ENCODE measurements around the gene NLRP12.

The NLRP12 gene

DNA sequence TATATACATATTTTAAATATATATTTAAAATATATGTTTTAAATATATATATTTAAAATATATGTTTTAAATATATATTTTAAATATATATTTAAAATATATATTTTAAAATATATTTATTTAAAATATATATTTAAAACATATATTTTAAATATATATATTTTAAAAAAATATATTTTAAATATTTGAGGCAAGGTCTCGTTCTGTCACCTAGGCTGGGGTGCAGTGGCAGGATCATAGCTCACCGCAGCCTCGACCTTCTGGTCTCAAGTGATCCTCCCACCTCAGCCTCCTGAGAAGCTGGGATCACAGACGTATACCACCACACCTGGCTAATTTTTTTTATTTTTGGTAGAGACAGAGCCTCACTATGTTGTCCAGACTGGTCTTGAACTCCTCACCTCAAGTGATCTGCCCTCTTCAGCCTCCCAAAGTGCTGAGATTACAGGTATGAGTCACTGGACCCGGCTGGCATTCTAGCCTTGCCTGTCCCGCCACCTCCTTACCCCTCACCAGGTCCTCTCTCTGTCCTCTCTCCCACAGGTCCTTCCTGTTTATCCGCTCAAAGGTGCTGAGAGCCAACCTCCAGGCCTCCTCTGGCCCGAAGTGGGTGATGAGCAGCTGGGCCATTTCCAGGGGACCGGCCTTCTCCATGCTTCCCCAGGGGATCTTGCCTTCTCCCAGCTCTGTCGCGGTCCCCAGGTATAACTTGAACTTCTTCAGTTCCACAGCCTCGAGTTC lies 564 bp downstream of the NLRP12 start:
- peak overlapping the region; percentile 4 for H2AFZ ChIP-seq (ENCODE audit: low read length)
- no peak overlapping the region for H2BK120ac ChIP-seq (ENCODE audit: low read depth, low read length)
- no peak overlapping the region for H3K14ac ChIP-seq (ENCODE audit: low read length)
- H3K79me1 ChIP-seq (ENCODE audit: low read depth, low read length), result no peaks in the 10 kb centered on the region
- no peak overlapping the region for H3K4me2 ChIP-seq (ENCODE audit: insufficient read depth, low read length, poor library complexity, severe bottlenecking)
- no peak for DNase-seq (ENCODE audit: low spot score)
- H3K27me3 ChIP-seq (ENCODE audit: control insufficient read depth in 3 of 3, insufficient read depth in 3 of 3, low read depth in 1 of 3, low read length in 3 of 3), result no peaks in the 10 kb centered on the region
- H2BK5ac ChIP-seq (ENCODE audit: low read length), result no peak overlapping the region
- H3K4ac ChIP-seq (ENCODE audit: low read length), result no peak overlapping the region
- no peaks in the 10 kb centered on the region for H3K9me3 ChIP-seq (replicated peaks in 1 of 2; ENCODE audit: control insufficient read depth in 2 of 2, insufficient read depth in 1 of 2, low read depth in 1 of 2, low read length in 2 of 2)
- WGBS, 2 donors (ENCODE audit: extremely low coverage in 2 of 2, insufficient read length in 2 of 2, insufficient replicate concordance in 1 of 2), result no CpG with 5 or more reads among the region's 12 CpGs
- no peaks in the 10 kb centered on the region for H3K4me1 ChIP-seq (ENCODE audit: control insufficient read depth in 2 of 2, insufficient read depth in 1 of 2, low read depth in 1 of 2, low read length in 2 of 2)
- H3K18ac ChIP-seq (ENCODE audit: low read length), result peak overlapping the region; percentile 81
- H2AK5ac ChIP-seq (ENCODE audit: low read depth, low read length), result peak overlapping the region; percentile 74
- H3K23ac ChIP-seq (ENCODE audit: low read depth, low read length, poor library complexity), result no peak overlapping the region
- no peak overlapping the region for H4K8ac ChIP-seq (ENCODE audit: low read depth, low read length)
- H3K27ac ChIP-seq (replicated peaks; ENCODE audit: low read length), result no peak overlapping the region
- H2BK15ac ChIP-seq (ENCODE audit: low read length), result no peak overlapping the region
- H3K36me3 ChIP-seq (replicated peaks in 1 of 2; ENCODE audit: control insufficient read depth in 2 of 2, insufficient read depth in 2 of 2, low read length in 2 of 2), result no peaks in the 10 kb centered on the region
- peak overlapping the region; percentile 75 for H2BK12ac ChIP-seq (ENCODE audit: low read length)
- no peak overlapping the region for H3K4me3 ChIP-seq (ENCODE audit: low read length in 2 of 2)
- no peak overlapping the region for H4K91ac ChIP-seq (ENCODE audit: low read depth, low read length, poor library complexity)
- H3K9ac ChIP-seq (ENCODE audit: low read depth, low read length, poor library complexity), result no peak overlapping the region

- Histone ChIP-seq H2BK15ac (ENCODE audit: low read length) (no peak overlapping the region), H2BK120ac (ENCODE audit: low read depth, low read length) (no peak overlapping the region), H3K36me3 (replicated peaks in 1 of 2; ENCODE audit: control insufficient read depth in 2 of 2, insufficient read depth in 2 of 2, low read length in 2 of 2) (no peaks in the 10 kb centered on the region), H2BK12ac (ENCODE audit: low read length) (no peak overlapping the region), H2BK5ac (ENCODE audit: low read length) (no peak overlapping the region), H3K18ac (ENCODE audit: low read length) (no peak overlapping the region), H2AK5ac (ENCODE audit: low read depth, low read length) (no peak overlapping the region), H3K4me2 (ENCODE audit: insufficient read depth, low read length, poor library complexity, severe bottlenecking) (no peak overlapping the region), H3K27me3 (ENCODE audit: control insufficient read depth in 3 of 3, insufficient read depth in 3 of 3, low read depth in 1 of 3, low read length in 3 of 3) (no peaks in the 10 kb centered on the region), H3K9ac (ENCODE audit: low read depth, low read length, poor library complexity) (no peak overlapping the region), H3K9me3 (replicated peaks in 1 of 2; ENCODE audit: control insufficient read depth in 2 of 2, insufficient read depth in 1 of 2, low read depth in 1 of 2, low read length in 2 of 2) (no peaks in the 10 kb centered on the region), H4K91ac (ENCODE audit: low read depth, low read length, poor library complexity) (no peak overlapping the region), H2AFZ (ENCODE audit: low read length) (no peak overlapping the region), H4K8ac (ENCODE audit: low read depth, low read length) (no peak overlapping the region), H3K23ac (ENCODE audit: low read depth, low read length, poor library complexity) (no peak overlapping the region), H3K27ac (replicated peaks; ENCODE audit: low read length) (no peak overlapping the region), H3K4me3 (ENCODE audit: low read length in 2 of 2) (no peak overlapping the region), H3K4ac (ENCODE audit: low read length) (no peak overlapping the region), H3K79me1 (ENCODE audit: low read depth, low read length) (no peaks in the 10 kb centered on the region), H3K14ac (ENCODE audit: low read length) (no peak overlapping the region), H3K4me1 (ENCODE audit: control insufficient read depth in 2 of 2, insufficient read depth in 1 of 2, low read depth in 1 of 2, low read length in 2 of 2) (no peaks in the 10 kb centered on the region)
- no peak for DNase-seq (ENCODE audit: low spot score)
- WGBS, 2 donors (ENCODE audit: extremely low coverage in 2 of 2, insufficient read length in 2 of 2, insufficient replicate concordance in 1 of 2), result no CpG with 5 or more reads among the region's 5 CpGs
Measured at GRCh38 chr19:53819861-53820260, 4.3 kb downstream of the NLRP12 start.

DNA sequence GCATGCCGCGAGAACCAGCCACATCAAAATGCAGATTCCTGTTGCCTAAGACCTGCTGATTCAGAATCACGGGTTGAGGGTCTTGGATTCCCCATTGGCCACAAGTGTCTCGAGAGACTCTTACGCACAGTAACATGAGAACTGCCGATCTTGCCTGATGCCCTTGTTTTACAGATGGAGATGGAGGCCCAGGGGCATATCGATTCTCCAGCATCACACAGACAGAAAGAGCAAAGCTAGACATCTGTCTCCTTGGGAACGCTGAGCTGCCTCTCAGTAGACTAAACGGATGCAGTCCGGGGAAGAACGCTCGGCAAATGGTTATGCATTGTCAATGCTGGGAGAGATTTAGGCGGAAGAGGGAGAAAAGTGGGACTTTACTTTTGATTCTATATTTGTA lies 5.4 kb downstream of the NLRP12 start:
- Histone ChIP-seq H3K23ac (ENCODE audit: low read depth, low read length, poor library complexity) (no peak overlapping the region), H3K9me3 (replicated peaks in 1 of 2; ENCODE audit: control insufficient read depth in 2 of 2, insufficient read depth in 1 of 2, low read depth in 1 of 2, low read length in 2 of 2) (no peaks in the 10 kb centered on the region), H3K9ac (ENCODE audit: low read depth, low read length, poor library complexity) (no peak overlapping the region), H3K4me2 (ENCODE audit: insufficient read depth, low read length, poor library complexity, severe bottlenecking) (no peak overlapping the region), H3K27me3 (ENCODE audit: control insufficient read depth in 3 of 3, insufficient read depth in 3 of 3, low read depth in 1 of 3, low read length in 3 of 3) (no peaks in the 10 kb centered on the region), H2AK5ac (ENCODE audit: low read depth, low read length) (no peak overlapping the region), H3K27ac (replicated peaks; ENCODE audit: low read length) (no peak overlapping the region), H3K4me3 (ENCODE audit: low read length in 2 of 2) (no peak overlapping the region), H2BK120ac (ENCODE audit: low read depth, low read length) (no peak overlapping the region), H2AFZ (ENCODE audit: low read length) (no peak overlapping the region), H3K4ac (ENCODE audit: low read length) (no peak overlapping the region), H3K4me1 (ENCODE audit: control insufficient read depth in 2 of 2, insufficient read depth in 1 of 2, low read depth in 1 of 2, low read length in 2 of 2) (no peaks in the 10 kb centered on the region), H4K8ac (ENCODE audit: low read depth, low read length) (no peak overlapping the region), H4K91ac (ENCODE audit: low read depth, low read length, poor library complexity) (no peak overlapping the region), H3K14ac (ENCODE audit: low read length) (no peak overlapping the region), H3K79me1 (ENCODE audit: low read depth, low read length) (no peaks in the 10 kb centered on the region), H2BK15ac (ENCODE audit: low read length) (no peak overlapping the region), H2BK12ac (ENCODE audit: low read length) (no peak overlapping the region), H2BK5ac (ENCODE audit: low read length) (no peak overlapping the region), H3K36me3 (replicated peaks in 1 of 2; ENCODE audit: control insufficient read depth in 2 of 2, insufficient read depth in 2 of 2, low read length in 2 of 2) (no peaks in the 10 kb centered on the region), H3K18ac (ENCODE audit: low read length) (no peak overlapping the region)
- WGBS, 2 donors (ENCODE audit: extremely low coverage in 2 of 2, insufficient read length in 2 of 2, insufficient replicate concordance in 1 of 2), result no CpG with 5 or more reads among the region's 13 CpGs
- no peak for DNase-seq (ENCODE audit: low spot score)

DNA sequence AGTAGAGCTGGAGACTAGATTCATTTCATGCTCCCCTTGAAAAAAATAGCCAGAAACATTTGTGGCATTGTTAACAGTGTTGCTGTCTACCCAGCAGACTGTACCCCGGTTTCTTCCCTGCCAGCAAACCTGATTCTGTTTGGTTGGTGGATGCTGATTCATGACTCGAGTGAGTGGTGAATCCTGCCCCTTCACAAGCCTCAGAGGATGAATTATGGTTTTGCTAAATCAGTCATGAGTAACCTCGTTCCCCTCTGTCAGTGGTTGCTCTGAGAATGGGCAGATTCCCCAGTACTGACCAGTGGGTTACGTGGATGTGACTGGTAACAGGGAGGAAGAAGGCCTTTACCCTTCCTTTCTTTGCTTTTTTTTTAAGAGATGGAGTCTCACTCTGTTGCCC lies 10.1 kb downstream of the NLRP12 start:
- Histone ChIP-seq H4K8ac (ENCODE audit: low read depth, low read length) (no peak overlapping the region), H3K79me1 (ENCODE audit: low read depth, low read length) (no peaks in the 10 kb centered on the region), H2AFZ (ENCODE audit: low read length) (no peak overlapping the region), H3K4me3 (ENCODE audit: low read length in 2 of 2) (no peak overlapping the region), H4K91ac (ENCODE audit: low read depth, low read length, poor library complexity) (no peak overlapping the region), H3K18ac (ENCODE audit: low read length) (no peak overlapping the region), H3K4me2 (ENCODE audit: insufficient read depth, low read length, poor library complexity, severe bottlenecking) (no peak overlapping the region), H3K36me3 (replicated peaks in 1 of 2; ENCODE audit: control insufficient read depth in 2 of 2, insufficient read depth in 2 of 2, low read length in 2 of 2) (no peaks in the 10 kb centered on the region), H3K9ac (ENCODE audit: low read depth, low read length, poor library complexity) (no peak overlapping the region), H2AK5ac (ENCODE audit: low read depth, low read length) (peak overlapping the region; percentile 6), H2BK5ac (ENCODE audit: low read length) (no peak overlapping the region), H3K4ac (ENCODE audit: low read length) (no peak overlapping the region), H2BK15ac (ENCODE audit: low read length) (no peak overlapping the region), H3K14ac (ENCODE audit: low read length) (no peak overlapping the region), H3K4me1 (ENCODE audit: control insufficient read depth in 2 of 2, insufficient read depth in 1 of 2, low read depth in 1 of 2, low read length in 2 of 2) (no peaks in the 10 kb centered on the region), H3K27ac (replicated peaks; ENCODE audit: low read length) (no peak overlapping the region), H2BK12ac (ENCODE audit: low read length) (no peak overlapping the region), H3K9me3 (replicated peaks in 1 of 2; ENCODE audit: control insufficient read depth in 2 of 2, insufficient read depth in 1 of 2, low read depth in 1 of 2, low read length in 2 of 2) (no peaks in the 10 kb centered on the region), H2BK120ac (ENCODE audit: low read depth, low read length) (no peak overlapping the region), H3K23ac (ENCODE audit: low read depth, low read length, poor library complexity) (no peak overlapping the region), H3K27me3 (ENCODE audit: control insufficient read depth in 3 of 3, insufficient read depth in 3 of 3, low read depth in 1 of 3, low read length in 3 of 3) (no peaks in the 10 kb centered on the region)
- WGBS, 2 donors (ENCODE audit: extremely low coverage in 2 of 2, insufficient read length in 2 of 2, insufficient replicate concordance in 1 of 2), result no CpG with 5 or more reads among the region's 4 CpGs
- DNase-seq (ENCODE audit: low spot score), result no peak

All from neuronal stem cell (in vitro differentiated cells).